Duodenal mucosa (tissue), 2 donors: ENCODE data around the gene NUDT14.

Source experiments
- H3K27ac ChIP-seq: one replicate; pipeline ENCODE4 v1.7.0; 2013; ENCODE audit warnings: low read depth, low read length
- H3K27me3 ChIP-seq, 2 donors: one replicate each; pipeline ENCODE4 v1.7.0; 2013; ENCODE audit warnings: low read length in 2 of 2, control low read depth in 1 of 2; ENCODE audit not compliant: insufficient read depth in 2 of 2, control insufficient read depth in 1 of 2
- H3K36me3 ChIP-seq, 2 donors: one replicate each; pipeline ENCODE4 v1.7.0; 2013; ENCODE audit warnings: low read length in 2 of 2, control low read depth in 1 of 2; ENCODE audit not compliant: insufficient read depth in 2 of 2, control insufficient read depth in 1 of 2
- H3K4me1 ChIP-seq, 2 donors: one replicate each; pipeline ENCODE4 v1.7.0; 2013; ENCODE audit warnings: low read length in 2 of 2, control low read depth in 1 of 2; ENCODE audit not compliant: insufficient read depth in 2 of 2, control insufficient read depth in 1 of 2
- H3K4me3 ChIP-seq, 2 donors: one replicate each; pipeline ENCODE4 v1.7.0; 2013; ENCODE audit warnings: low read length in 2 of 2, low read depth in 1 of 2
- H3K9ac ChIP-seq, 2 donors: one replicate each; pipeline ENCODE4 v1.7.0; 2013; ENCODE audit warnings: low read length in 2 of 2, low read depth in 1 of 2
- H3K9me3 ChIP-seq, 2 donors: one replicate each; pipeline ENCODE4 v1.7.0; 2013; ENCODE audit warnings: low read length in 2 of 2, control low read depth in 1 of 2; ENCODE audit not compliant: control insufficient read depth in 1 of 2

The NUDT14 gene

GRCh38 chr14:105153739-105154475, 27.2 kb downstream of the NUDT14 start:
- H3K36me3 ChIP-seq = no peaks in the 10 kb centered on the region
- peaks cover 8 to 10% of the 10 kb centered on the region in 2 donors for H3K4me1 ChIP-seq
- H3K9me3 ChIP-seq = no peaks in the 10 kb centered on the region
- H3K4me3 ChIP-seq = no peak overlapping the region
- no peak overlapping the region for H3K27ac ChIP-seq
- no peaks in the 10 kb centered on the region for H3K27me3 ChIP-seq
- no peak overlapping the region for H3K9ac ChIP-seq

GRCh38 chr14:105153331-105153731, 27.8 kb downstream of the NUDT14 start:
- Histone ChIP-seq H3K27ac (no peak overlapping the region), H3K4me1 (peaks cover 8 to 10% of the 10 kb centered on the region in 2 donors), H3K9ac (no peak overlapping the region), H3K27me3 (no peaks in the 10 kb centered on the region), H3K9me3 (no peaks in the 10 kb centered on the region), H3K36me3 (no peaks in the 10 kb centered on the region), H3K4me3 (no peak overlapping the region)

GRCh38 chr14:105152794-105153241, 28.3 kb downstream of the NUDT14 start:
- H3K27me3 ChIP-seq = no peaks in the 10 kb centered on the region
- H3K4me1 ChIP-seq = peaks cover 8 to 10% of the 10 kb centered on the region in 2 donors
- H3K9me3 ChIP-seq = no peaks in the 10 kb centered on the region
- H3K36me3 ChIP-seq = no peaks in the 10 kb centered on the region
- H3K4me3 ChIP-seq = no peak overlapping the region
- no peak overlapping the region for H3K9ac ChIP-seq
- no peak overlapping the region for H3K27ac ChIP-seq

GRCh38 chr14:105151838-105152793, 29.0 kb downstream of the NUDT14 start:
- H3K27ac ChIP-seq = no peak overlapping the region
- peaks cover 8 to 10% of the 10 kb centered on the region in 2 donors for H3K4me1 ChIP-seq
- H3K9me3 ChIP-seq = no peaks in the 10 kb centered on the region
- H3K27me3 ChIP-seq = no peaks in the 10 kb centered on the region
- no peak overlapping the region for H3K9ac ChIP-seq
- H3K36me3 ChIP-seq = no peaks in the 10 kb centered on the region
- H3K4me3 ChIP-seq = no peak overlapping the region

GRCh38 chr14:105151084-105151837, 29.9 kb downstream of the NUDT14 start:
- no peaks in the 10 kb centered on the region for H3K9me3 ChIP-seq
- peaks cover 8 to 10% of the 10 kb centered on the region in 2 donors for H3K4me1 ChIP-seq
- no peaks in the 10 kb centered on the region for H3K27me3 ChIP-seq
- H3K27ac ChIP-seq = no peak overlapping the region
- H3K9ac ChIP-seq = no peak overlapping the region
- no peaks in the 10 kb centered on the region for H3K36me3 ChIP-seq
- no peak overlapping the region for H3K4me3 ChIP-seq

GRCh38 chr14:105150368-105151083, 30.6 kb downstream of the NUDT14 start:
- Histone ChIP-seq H3K36me3 (no peaks in the 10 kb centered on the region), H3K9ac (no peak overlapping the region), H3K27ac (no peak overlapping the region), H3K4me3 (no peak overlapping the region), H3K27me3 (no peaks in the 10 kb centered on the region), H3K9me3 (no peaks in the 10 kb centered on the region), H3K4me1 (peaks cover 5 to 6% of the 10 kb centered on the region in 2 donors)

GRCh38 chr14:105150026-105150367, 31.1 kb downstream of the NUDT14 start:
- Histone ChIP-seq H3K9ac (no peak overlapping the region), H3K4me3 (no peak overlapping the region), H3K4me1 (peaks cover under 1% of the 10 kb centered on the region in 2 donors), H3K27me3 (no peaks in the 10 kb centered on the region), H3K9me3 (no peaks in the 10 kb centered on the region), H3K27ac (no peak overlapping the region), H3K36me3 (no peaks in the 10 kb centered on the region)

- Histone ChIP-seq H3K27me3 (no peaks in the 10 kb centered on the region), H3K9ac (no peak overlapping the region), H3K4me3 (no peak overlapping the region), H3K9me3 (no peaks in the 10 kb centered on the region), H3K4me1 (no peaks in the 10 kb centered on the region), H3K27ac (no peak overlapping the region), H3K36me3 (no peaks in the 10 kb centered on the region)
Measured at GRCh38 chr14:105149146-105149781, 31.8 kb downstream of the NUDT14 start.

GRCh38 chr14:105148604-105149145, 32.4 kb downstream of the NUDT14 start:
- Histone ChIP-seq H3K4me1 (no peaks in the 10 kb centered on the region), H3K4me3 (no peak overlapping the region), H3K9me3 (no peaks in the 10 kb centered on the region), H3K9ac (no peak overlapping the region), H3K36me3 (no peaks in the 10 kb centered on the region), H3K27ac (no peak overlapping the region), H3K27me3 (no peaks in the 10 kb centered on the region)
